Measurements from ENCODE around the gene SKA3.
"Not testable (repeated sequence)": the region's sequence is repeated elsewhere in the genome, so short reads cannot be mapped to it uniquely, and the experiment has no call there.

GRCh38 chr13:21201456-21202190 is 25.3 kb upstream of the SKA3 start:
- not testable (repeated sequence) for TF ChIP-seq CTCF (tag by site-specific recombination; IDR thresholded peaks at IDR 0.05); ZBTB1 (tag by site-specific recombination; IDR thresholded peaks at IDR 0.05); REST (tag by site-specific recombination; IDR thresholded peaks at IDR 0.05); SP2 (tag by site-specific recombination; IDR thresholded peaks at IDR 0.05); SALL2 (tag by site-specific recombination; IDR thresholded peaks at IDR 0.05; ENCODE audit: borderline replicate concordance); HOXD13 (CRISPR knock-in tag; IDR thresholded peaks at IDR 0.05; ENCODE audit: borderline replicate concordance); YY1 (tag by site-specific recombination; IDR thresholded peaks at IDR 0.05)
